ENCODE results near the gene IFI27. TPM values are rescaled to one million over a fixed set of nuclear protein-coding genes. Genes with fewer than 3 reads are reported as not detected.

IFI27 gene
- total RNA-seq, 4 donors from 2014 or later: 133 to 455 (median 216) TPM

- no peak for TF ChIP-seq CTCF (IDR thresholded peaks at IDR 0.05; ENCODE audit: low read depth)
Measured at GRCh38 chr14:94079891-94080620, 30.5 kb upstream of the IFI27 start.

GRCh38 chr14:94080621-94081385 is 29.7 kb upstream of the IFI27 start, which contains the start of the genes DDX24 and IFI27L1:
Gene DDX24, minus strand, starts transcription at chr14:94081202. Its CDS starts 1,460 bp downstream, at chr14:94079742.
Gene IFI27L1, plus strand, starts transcription at chr14:94081310. Its CDS starts 15,628 bp downstream, at chr14:94096938.
- no peak for TF ChIP-seq CTCF (IDR thresholded peaks at IDR 0.05; ENCODE audit: low read depth)

- TF ChIP-seq CTCF (IDR thresholded peaks at IDR 0.05; ENCODE audit: low read depth): no peak
Measured at GRCh38 chr14:94081386-94081820, 29.1 kb upstream of the IFI27 start.

GRCh38 chr14:94087891-94088290 is 22.6 kb upstream of the IFI27 start:
- TF ChIP-seq CTCF (IDR thresholded peaks at IDR 0.05; ENCODE audit: low read depth): no peak

GRCh38 chr14:94088516-94088915 is 22.0 kb upstream of the IFI27 start:
- no peak for TF ChIP-seq CTCF (IDR thresholded peaks at IDR 0.05; ENCODE audit: low read depth)

- no peak for TF ChIP-seq CTCF (IDR thresholded peaks at IDR 0.05; ENCODE audit: low read depth)
Measured at GRCh38 chr14:94089479-94089878, 21.1 kb upstream of the IFI27 start.

- TF ChIP-seq CTCF (IDR thresholded peaks at IDR 0.05; ENCODE audit: low read depth): no peak
Measured at GRCh38 chr14:94093418-94093817, 17.1 kb upstream of the IFI27 start.
